ENCODE results near the gene AKR1B1.

The AKR1B1 gene

DNA sequence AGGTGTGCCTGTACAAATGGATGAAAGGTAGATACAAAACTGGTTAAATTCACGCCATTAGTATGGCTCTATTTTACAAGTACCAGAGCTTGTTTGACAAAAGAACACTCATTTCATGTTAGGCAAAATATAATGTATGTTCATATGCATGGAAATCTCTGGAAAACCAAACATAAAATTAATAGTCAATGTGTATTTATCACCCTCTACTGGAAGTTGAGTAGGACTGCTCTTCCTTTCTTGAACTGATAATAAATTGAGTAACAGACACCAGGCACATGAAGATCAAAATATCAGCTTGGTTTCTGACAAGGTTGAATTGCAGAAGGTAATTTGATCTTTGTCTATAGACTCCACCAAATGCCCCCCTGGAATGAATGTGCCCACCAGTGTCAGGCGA, 19.8 kb upstream of the AKR1B1 start:
- no peaks in the 10 kb centered on the region for H3K36me3 Mint-ChIP-seq (ENCODE audit: low read depth)
- no peaks in the 10 kb centered on the region for H3K4me1 Mint-ChIP-seq (ENCODE audit: low read depth)
- no peaks in the 10 kb centered on the region for H3K9me3 Mint-ChIP-seq
- no peak overlapping the region for H3K27ac Mint-ChIP-seq
- no peaks in the 10 kb centered on the region for H3K27me3 Mint-ChIP-seq (ENCODE audit: low read depth)
- no peak overlapping the region for H3K4me3 Mint-ChIP-seq

GRCh38 chr7:134477954-134478353, 19.1 kb upstream of the AKR1B1 start:
- Mint-ChIP-seq H3K9me3 (no peaks in the 10 kb centered on the region), H3K4me1 (ENCODE audit: low read depth) (no peaks in the 10 kb centered on the region), H3K27ac (no peak overlapping the region), H3K4me3 (no peak overlapping the region), H3K27me3 (ENCODE audit: low read depth) (no peaks in the 10 kb centered on the region), H3K36me3 (ENCODE audit: low read depth) (no peaks in the 10 kb centered on the region)

- Mint-ChIP-seq H3K4me1 (ENCODE audit: low read depth) (no peaks in the 10 kb centered on the region), H3K27me3 (ENCODE audit: low read depth) (no peaks in the 10 kb centered on the region), H3K9me3 (no peaks in the 10 kb centered on the region), H3K4me3 (no peak overlapping the region), H3K36me3 (ENCODE audit: low read depth) (no peaks in the 10 kb centered on the region), H3K27ac (no peak overlapping the region)
Observed at GRCh38 chr7:134476044-134476443, 17.1 kb upstream of the AKR1B1 start.

DNA sequence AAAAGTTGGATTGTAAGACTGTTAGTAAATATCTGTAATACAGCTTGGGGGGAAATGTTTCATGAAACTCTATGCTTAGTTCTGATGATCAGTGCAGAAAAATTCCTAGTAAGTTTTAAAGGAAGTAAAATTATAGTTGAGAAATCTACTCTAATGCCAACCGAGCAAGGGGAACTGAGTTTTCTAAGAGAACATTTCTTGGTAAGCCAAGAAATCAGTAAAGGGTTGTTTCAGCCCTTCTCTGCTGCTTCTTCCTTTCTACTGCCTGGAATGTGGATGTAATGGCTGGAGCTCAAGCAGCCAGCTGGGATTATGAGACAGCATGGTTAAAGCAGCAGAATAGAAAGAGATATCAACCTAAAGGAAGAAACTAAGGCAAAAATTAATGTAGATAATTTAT, 15.9 kb upstream of the AKR1B1 start:
- Mint-ChIP-seq H3K9me3 (no peaks in the 10 kb centered on the region), H3K27me3 (ENCODE audit: low read depth) (no peaks in the 10 kb centered on the region), H3K27ac (no peak overlapping the region), H3K4me3 (no peak overlapping the region), H3K4me1 (ENCODE audit: low read depth) (no peaks in the 10 kb centered on the region), H3K36me3 (ENCODE audit: low read depth) (no peaks in the 10 kb centered on the region)

DNA sequence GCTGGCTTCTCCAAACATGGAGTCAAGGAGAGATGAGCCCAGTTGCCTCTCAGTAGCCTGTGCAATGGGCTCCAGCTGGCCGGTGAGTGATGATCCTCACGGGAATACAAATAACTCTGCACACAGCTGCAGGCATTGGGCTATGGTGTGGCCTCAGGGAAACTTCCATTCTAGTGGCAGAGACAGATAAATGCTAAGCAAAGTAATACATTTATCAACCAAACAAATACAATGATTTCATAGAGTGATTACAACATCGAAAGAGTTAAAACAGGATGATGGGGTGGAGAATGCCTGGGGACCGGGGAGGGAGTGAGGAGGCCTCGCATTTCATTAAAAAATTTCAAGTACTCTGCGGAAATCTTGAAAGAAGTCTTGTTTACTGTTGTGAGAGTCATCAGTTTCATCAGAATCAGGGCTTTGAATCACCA, 15.0 kb upstream of the AKR1B1 start:
- H3K9me3 Mint-ChIP-seq, result no peaks in the 10 kb centered on the region
- H3K4me1 Mint-ChIP-seq (ENCODE audit: low read depth), result no peaks in the 10 kb centered on the region
- no peak overlapping the region for H3K4me3 Mint-ChIP-seq
- no peak overlapping the region for H3K27ac Mint-ChIP-seq
- no peaks in the 10 kb centered on the region for H3K27me3 Mint-ChIP-seq (ENCODE audit: low read depth)
- no peaks in the 10 kb centered on the region for H3K36me3 Mint-ChIP-seq (ENCODE audit: low read depth)

DNA sequence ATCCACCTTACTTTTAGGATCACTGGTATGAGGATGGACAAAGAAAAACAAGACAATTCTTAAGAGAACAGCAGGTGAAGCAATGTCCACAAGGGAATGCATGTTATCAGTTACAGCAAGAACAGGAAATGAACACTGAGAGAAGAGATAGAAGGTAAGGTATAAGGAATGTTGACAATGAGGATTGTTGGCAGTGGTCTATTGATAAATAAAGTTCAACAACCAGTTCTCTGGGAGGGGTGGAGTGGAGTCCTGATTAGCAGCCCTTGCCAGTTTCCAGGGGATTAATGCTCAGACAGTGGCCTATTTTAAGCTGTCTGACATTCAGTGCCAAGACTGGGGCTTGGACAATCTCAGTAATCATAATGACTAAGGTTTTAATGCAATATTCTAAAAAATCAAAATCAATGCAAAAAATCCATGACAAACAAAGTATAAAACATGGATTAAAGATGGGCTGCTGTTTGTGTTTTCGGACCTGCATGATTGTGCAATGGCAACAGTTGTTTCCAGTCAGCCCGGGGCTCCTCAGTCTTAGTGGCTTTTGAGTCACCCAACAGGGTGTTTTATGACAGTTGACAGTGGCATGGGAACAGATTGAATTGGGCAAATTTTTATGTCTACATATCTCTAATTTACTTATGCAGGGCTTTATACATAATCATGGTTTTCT, 13.8 kb upstream of the AKR1B1 start:
- no peak overlapping the region for H3K27ac Mint-ChIP-seq
- H3K36me3 Mint-ChIP-seq (ENCODE audit: low read depth), result no peaks in the 10 kb centered on the region
- H3K4me1 Mint-ChIP-seq (ENCODE audit: low read depth), result no peaks in the 10 kb centered on the region
- no peaks in the 10 kb centered on the region for H3K27me3 Mint-ChIP-seq (ENCODE audit: low read depth)
- no peak overlapping the region for H3K4me3 Mint-ChIP-seq
- H3K9me3 Mint-ChIP-seq, result no peaks in the 10 kb centered on the region

DNA sequence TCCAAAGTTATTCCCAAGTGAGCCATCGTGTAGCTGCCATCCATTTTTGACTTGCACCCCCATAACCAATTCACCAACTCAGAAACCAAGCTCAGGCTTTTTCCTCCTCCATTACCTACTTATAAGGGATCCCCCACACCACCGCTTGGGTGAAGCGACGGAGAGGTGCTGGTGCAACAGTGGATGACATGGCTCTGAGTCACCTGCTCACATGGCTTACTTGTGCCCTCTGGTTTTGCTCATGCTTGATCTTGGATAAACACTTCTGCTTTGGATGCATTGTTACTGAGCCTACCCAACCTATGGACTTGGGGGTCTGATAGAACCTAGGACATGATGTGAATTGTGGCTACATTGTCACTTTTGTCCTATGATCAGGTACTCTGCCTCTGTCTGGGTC, 12.0 kb upstream of the AKR1B1 start:
- Mint-ChIP-seq H3K27ac (no peak overlapping the region), H3K4me3 (no peak overlapping the region), H3K36me3 (ENCODE audit: low read depth) (no peaks in the 10 kb centered on the region), H3K4me1 (ENCODE audit: low read depth) (no peaks in the 10 kb centered on the region), H3K9me3 (no peaks in the 10 kb centered on the region), H3K27me3 (ENCODE audit: low read depth) (no peaks in the 10 kb centered on the region)

GRCh38 chr7:134469622-134470021, 10.7 kb upstream of the AKR1B1 start:
- Mint-ChIP-seq H3K4me3 (no peak overlapping the region), H3K9me3 (peaks cover 8% of the 10 kb centered on the region), H3K4me1 (ENCODE audit: low read depth) (no peaks in the 10 kb centered on the region), H3K27me3 (ENCODE audit: low read depth) (peaks cover 1% of the 10 kb centered on the region), H3K27ac (no peak overlapping the region), H3K36me3 (ENCODE audit: low read depth) (peaks cover under 1% of the 10 kb centered on the region)

DNA sequence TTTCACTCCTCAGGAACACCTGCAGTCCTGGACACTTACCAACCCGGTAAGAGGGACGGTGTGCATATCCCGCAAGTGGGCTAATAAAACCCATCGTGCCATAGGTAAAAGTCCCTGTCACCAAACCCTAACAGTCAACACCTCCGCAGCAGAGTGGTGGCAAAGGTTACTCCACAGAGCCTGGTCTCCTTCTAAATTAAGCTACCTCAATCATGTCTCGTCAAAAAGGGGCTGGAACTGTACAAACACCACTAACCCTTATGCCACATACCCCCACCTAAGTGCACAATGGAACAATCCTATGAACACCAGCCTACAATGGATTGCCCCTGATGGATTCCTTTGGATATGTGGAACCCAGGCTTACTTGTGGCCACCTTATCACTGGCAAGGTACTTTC, 9.6 kb upstream of the AKR1B1 start:
- peaks cover 16% of the 10 kb centered on the region for H3K9me3 Mint-ChIP-seq
- peaks cover 3% of the 10 kb centered on the region for H3K36me3 Mint-ChIP-seq (ENCODE audit: low read depth)
- H3K27ac Mint-ChIP-seq, result no peak overlapping the region
- no peak overlapping the region for H3K4me3 Mint-ChIP-seq
- H3K27me3 Mint-ChIP-seq (ENCODE audit: low read depth), result peaks cover 4% of the 10 kb centered on the region
- no peaks in the 10 kb centered on the region for H3K4me1 Mint-ChIP-seq (ENCODE audit: low read depth)

DNA sequence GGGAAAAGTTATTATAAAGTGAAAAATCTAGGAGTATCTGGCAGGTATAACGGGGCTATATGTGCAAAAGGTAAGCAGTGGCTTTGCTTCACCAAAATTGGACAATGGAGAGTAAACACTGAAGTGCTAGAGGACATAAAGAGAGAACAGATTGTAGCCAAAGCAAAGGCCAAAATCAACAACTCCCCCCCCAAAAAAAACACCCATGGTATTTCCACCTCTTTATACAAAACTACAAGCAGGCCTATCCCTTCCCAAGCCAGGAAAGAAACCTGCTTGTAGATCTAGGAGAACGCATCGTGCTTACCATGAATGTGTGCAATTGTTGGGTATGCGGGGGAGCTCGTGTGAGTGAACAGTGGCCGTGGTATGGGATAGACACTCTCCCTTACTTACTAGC, 9.2 kb upstream of the AKR1B1 start:
- no peak overlapping the region for H3K4me3 Mint-ChIP-seq
- no peaks in the 10 kb centered on the region for H3K4me1 Mint-ChIP-seq (ENCODE audit: low read depth)
- peaks cover 3% of the 10 kb centered on the region for H3K36me3 Mint-ChIP-seq (ENCODE audit: low read depth)
- H3K9me3 Mint-ChIP-seq, result peaks cover 16% of the 10 kb centered on the region
- peaks cover 4% of the 10 kb centered on the region for H3K27me3 Mint-ChIP-seq (ENCODE audit: low read depth)
- no peak overlapping the region for H3K27ac Mint-ChIP-seq

DNA sequence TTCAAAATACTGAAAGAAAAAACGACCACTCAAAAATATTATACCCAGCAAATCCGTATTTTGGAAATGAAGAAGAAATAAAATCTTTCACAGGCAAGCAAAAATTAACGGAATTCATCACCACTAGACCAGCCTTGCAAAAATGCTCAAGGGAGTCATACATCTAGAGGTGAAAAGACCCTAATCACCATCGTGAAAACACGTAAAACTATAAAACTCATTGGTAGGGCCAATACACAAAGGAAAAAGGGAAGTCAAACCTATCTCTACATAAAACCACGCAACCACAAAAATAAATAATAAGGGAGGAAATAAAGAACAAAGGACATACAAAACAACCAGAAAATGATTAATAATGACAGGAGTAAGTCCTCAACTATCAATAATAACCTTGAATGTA, 6.6 kb upstream of the AKR1B1 start:
- Mint-ChIP-seq H3K27ac (no peak overlapping the region), H3K27me3 (ENCODE audit: low read depth) (peaks cover 4% of the 10 kb centered on the region), H3K9me3 (peaks cover 21% of the 10 kb centered on the region), H3K4me3 (no peak overlapping the region), H3K4me1 (ENCODE audit: low read depth) (no peaks in the 10 kb centered on the region), H3K36me3 (ENCODE audit: low read depth) (peaks cover 3% of the 10 kb centered on the region)

GRCh38 chr7:134464496-134464895, 5.6 kb upstream of the AKR1B1 start:
- Mint-ChIP-seq H3K27me3 (ENCODE audit: low read depth) (peaks cover 4% of the 10 kb centered on the region), H3K4me3 (no peak overlapping the region), H3K27ac (no peak overlapping the region), H3K9me3 (peaks cover 21% of the 10 kb centered on the region), H3K4me1 (ENCODE audit: low read depth) (peaks cover 7% of the 10 kb centered on the region), H3K36me3 (ENCODE audit: low read depth) (peaks cover 3% of the 10 kb centered on the region)

DNA sequence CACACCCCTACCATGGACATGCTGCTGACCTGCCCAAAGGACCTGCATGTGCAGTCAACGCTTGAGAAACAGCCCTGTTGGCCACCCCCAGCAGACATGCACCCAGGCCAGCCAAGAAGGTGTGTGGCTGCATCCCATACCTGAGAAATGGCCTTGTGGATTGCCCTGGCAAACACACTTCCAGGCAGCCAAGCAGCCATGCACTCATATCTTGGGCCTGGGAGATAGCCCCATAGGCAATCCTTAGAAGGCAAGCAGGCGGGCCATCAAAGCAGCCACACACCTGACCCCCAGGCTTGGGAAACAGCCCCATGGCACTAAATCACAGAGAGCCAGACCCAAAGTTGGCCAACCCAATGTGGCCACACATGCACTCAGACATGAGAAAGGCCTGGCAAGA, 4.9 kb upstream of the AKR1B1 start:
- Mint-ChIP-seq H3K4me3 (no peak overlapping the region), H3K4me1 (ENCODE audit: low read depth) (peaks cover 11% of the 10 kb centered on the region), H3K36me3 (ENCODE audit: low read depth) (peaks cover 3% of the 10 kb centered on the region), H3K27ac (no peak overlapping the region), H3K27me3 (ENCODE audit: low read depth) (peaks cover 4% of the 10 kb centered on the region), H3K9me3 (peaks cover 21% of the 10 kb centered on the region)

GRCh38 chr7:134462337-134462925, 3.5 kb upstream of the AKR1B1 start:
- Mint-ChIP-seq H3K4me3 (no peak overlapping the region), H3K9me3 (peaks cover 21% of the 10 kb centered on the region)

GRCh38 chr7:134461916-134462315, 3.0 kb upstream of the AKR1B1 start:
- H3K27me3 Mint-ChIP-seq (ENCODE audit: low read depth), result peaks cover 4% of the 10 kb centered on the region
- peaks cover 21% of the 10 kb centered on the region for H3K9me3 Mint-ChIP-seq
- no peak overlapping the region for H3K27ac Mint-ChIP-seq
- H3K36me3 Mint-ChIP-seq (ENCODE audit: low read depth), result peaks cover 10% of the 10 kb centered on the region
- H3K4me1 Mint-ChIP-seq (ENCODE audit: low read depth), result peaks cover 21% of the 10 kb centered on the region
- no peak overlapping the region for H3K4me3 Mint-ChIP-seq

More at GRCh38 chr7:134462337-134462925, 3.5 kb upstream of the AKR1B1 start:
- Mint-ChIP-seq H3K27ac (no peak overlapping the region), H3K4me1 (ENCODE audit: low read depth) (peaks cover 18% of the 10 kb centered on the region), H3K36me3 (ENCODE audit: low read depth) (peaks cover 5% of the 10 kb centered on the region), H3K27me3 (ENCODE audit: low read depth) (peaks cover 4% of the 10 kb centered on the region)
